K562 (cell line): Measurements from ENCODE around the gene PIK3CA. TPM values are rescaled to one million over a fixed set of nuclear protein-coding genes. Genes with fewer than 3 reads are reported as not detected.

ENCODE experiments used
- CTBP1 ChIP-seq: fragments of 450-650 bp; IDR thresholded peaks from 2 replicates; pipeline ENCODE4 v1.6.1; 2016; ENCODE audit warnings: borderline replicate concordance
- ELF2 ChIP-seq: fragments of 250-450 bp; sonication (Bioruptor Pico); IDR thresholded peaks from 2 replicates; pipeline ENCODE4 v1.5.0; 2021; ENCODE audit warnings: mild to moderate bottlenecking
- HMGN3 ChIP-seq: IDR thresholded peaks from 2 replicates; pipeline ENCODE4 v1.6.1; 2011; ENCODE audit warnings: borderline replicate concordance, low read depth, mild to moderate bottlenecking, mixed read lengths, low read length; ENCODE audit not compliant: insufficient read length; ENCODE audit errors: extremely low read depth
- HNRNPL ChIP-seq: fragments of 200-400 bp; formaldehyde crosslinking; IDR thresholded peaks from 2 replicates; pipeline ENCODE4 v1.6.1; 2017; ENCODE audit warnings: low read depth, mild to moderate bottlenecking, low read length
- MAZ ChIP-seq, 2 experiments: fragments of 450-650 bp in 1 of 2; sonication (generic) in 1 of 2; formaldehyde crosslinking; IDR thresholded peaks in 1 of 2; conservative IDR thresholded peaks in 1 of 2; 2 replicates each; pipeline versions ENCODE4 v1.4.0 to v1.5.0; 2020; ENCODE audit warnings: mild to moderate bottlenecking in 1 of 2, missing genetic modification reagents in 1 of 2
- MED1 ChIP-seq: sonication (generic); formaldehyde crosslinking; IDR thresholded peaks from 2 replicates; pipeline ENCODE4 v1.8.1; 2023; ENCODE audit warnings: missing genetic modification reagents, borderline replicate concordance
- MTA2 ChIP-seq: fragments of 450-650 bp; IDR thresholded peaks from 2 replicates; pipeline ENCODE4 v1.6.1; 2016; ENCODE audit warnings: low read depth
- NFE2L1 ChIP-seq: fragments of 450-650 bp; IDR thresholded peaks from 2 replicates; pipeline ENCODE4 v1.6.1; 2016; ENCODE audit warnings: missing genetic modification characterization, low read depth, mild to moderate bottlenecking, missing compliant biosample characterization, moderate library complexity, borderline replicate concordance
- NR1H2 ChIP-seq: sonication (generic); formaldehyde crosslinking; IDR thresholded peaks from 2 replicates; pipeline ENCODE4 v1.4.0; 2020; ENCODE audit warnings: mild to moderate bottlenecking, missing genetic modification reagents
- POLR2G ChIP-seq: fragments of 200-400 bp; formaldehyde crosslinking; IDR thresholded peaks from 2 replicates; pipeline ENCODE4 v1.6.1; 2017; ENCODE audit warnings: low read depth, mild to moderate bottlenecking, antibody characterized with exemption, low read length, moderate library complexity
- RBM14 ChIP-seq: fragments of 200-400 bp; formaldehyde crosslinking; IDR thresholded peaks from 2 replicates; pipeline ENCODE4 v1.6.1; 2018; ENCODE audit warnings: low read depth, mild to moderate bottlenecking, low read length, moderate library complexity, borderline replicate concordance; ENCODE audit not compliant: insufficient read depth
- SETDB1 ChIP-seq: IDR thresholded peaks from one replicate; pipeline ENCODE4 v1.6.1; 2012; ENCODE audit warnings: low read length, control low read depth, inconsistent platforms
- TCF3 ChIP-seq: sonication (generic); formaldehyde crosslinking; IDR thresholded peaks from 2 replicates; pipeline ENCODE4 v1.4.0; 2020; ENCODE audit warnings: mild to moderate bottlenecking, missing genetic modification reagents
- TFAM ChIP-seq: fragments of 250-450 bp; sonication (Bioruptor Pico); conservative IDR thresholded peaks from 2 replicates; pipeline ENCODE4 v1.5.0; 2021; ENCODE audit warnings: mild to moderate bottlenecking, moderate library complexity
- ZBTB7A ChIP-seq: IDR thresholded peaks from 2 replicates; pipeline ENCODE4 v1.6.1; 2011; ENCODE audit warnings: low read depth, mild to moderate bottlenecking, low read length, moderate library complexity, borderline replicate concordance; ENCODE audit not compliant: control insufficient read depth
- ZFX ChIP-seq: sonication (generic); formaldehyde crosslinking; IDR thresholded peaks from 2 replicates; pipeline ENCODE4 v1.8.0; 2022; ENCODE audit warnings: mild to moderate bottlenecking, missing genetic modification reagents, moderate library complexity
- ZNF384 ChIP-seq: IDR thresholded peaks from 2 replicates; pipeline ENCODE4 v1.6.1; 2012; ENCODE audit warnings: low read depth, low read length, improper control_type of control experiment
- polyA plus RNA-seq, 8 experiments: library from polyadenylated mRNA; depleted of rRNA in 4 of 8; stranded (reverse) in 5 of 8; unstranded in 3 of 8; fragments of >200 nt; fragmentation: Nextera tagmentation in 2 of 8; fragmentation: Illumina TruSeq in 1 of 8; extraction: Ambion mirVana in 2 of 8; extraction: Trizol in 1 of 8; gene quantifications; 2 replicates each; pipeline versions ENCODE4 v1.2.1 to v1.2.3, GENCODE V29; 2011 to 2014; ENCODE audit warnings: inconsistent platforms in 1 of 8, missing spikeins in 1 of 8
- total RNA-seq, 7 experiments: library from RNA; depleted of rRNA in 6 of 7; stranded (reverse); fragments of >200 nt in 6 of 7; fragmentation: Illumina TruSeq in 2 of 7; extraction: Trizol in 2 of 7; gene quantifications; 2 replicates each; pipeline versions ENCODE4 v1.2.1 to v1.2.3, GENCODE V29; 2011 to 2021; ENCODE audit warnings: low replicate concordance in 1 of 7
- TF ChIP-seq, protein P1 (sequence below): fragments of 450-650 bp; IDR thresholded peaks from 2 replicates; pipeline ENCODE4 v1.7.0; 2016; ENCODE audit warnings: borderline replicate concordance
- TF ChIP-seq, protein P2 (sequence below): sonication (generic); formaldehyde crosslinking; IDR thresholded peaks from 2 replicates; pipeline ENCODE4 v1.8.0; 2022; ENCODE audit warnings: mild to moderate bottlenecking, missing genetic modification reagents
- TF ChIP-seq, protein P3 (sequence below): fragments of 450-650 bp; IDR thresholded peaks from 2 replicates; pipeline ENCODE4 v1.6.1; 2017; ENCODE audit warnings: antibody characterized with exemption, mild to moderate bottlenecking

The PIK3CA gene
- total and polyA plus RNA-seq, 9 of the 15 experiments (the other 6 are each of a cell fraction or from before 2014, with no cell fraction given) = 3.8 to 19.4 (median 10.8) TPM

DNA sequence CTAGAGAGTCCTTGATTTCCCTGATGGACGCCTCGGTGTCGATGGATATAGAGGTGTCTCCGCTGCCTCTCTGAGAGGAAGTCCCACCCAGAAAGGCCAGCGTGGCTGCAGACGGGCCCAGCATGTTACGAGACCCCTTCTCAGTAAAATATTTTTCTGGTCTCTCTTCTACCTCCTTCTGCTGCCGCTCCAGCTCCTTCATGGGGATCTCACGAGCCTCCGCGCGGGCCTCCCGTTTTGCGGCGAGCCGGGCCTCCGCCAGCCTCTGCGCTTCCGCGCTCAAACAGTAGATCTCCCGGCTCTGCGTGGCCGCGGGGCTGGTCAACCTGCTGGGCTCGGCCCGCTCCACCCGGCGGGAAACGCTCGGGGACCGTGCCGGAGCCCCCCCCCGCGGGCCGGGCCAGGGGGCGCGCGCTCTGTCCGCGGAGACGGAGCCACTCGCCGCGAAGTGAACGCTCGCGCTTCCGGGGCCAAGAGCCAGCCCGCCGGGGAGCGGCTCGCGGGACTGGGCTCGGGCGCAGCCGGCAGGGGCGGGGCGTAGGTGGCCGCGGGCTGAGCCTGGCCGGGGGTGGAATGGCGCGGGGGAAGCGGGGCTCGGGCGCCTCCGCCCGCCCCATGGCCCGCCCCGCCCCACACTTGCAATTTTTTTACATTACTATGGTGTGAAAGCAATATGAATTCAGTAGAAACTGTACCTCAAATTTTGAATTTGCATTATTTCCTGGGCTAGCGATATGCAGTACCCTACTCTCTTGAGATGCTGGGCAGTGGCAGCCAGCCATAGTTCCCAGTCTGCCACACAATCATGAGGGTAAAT, 113.0 kb downstream of the PIK3CA start (continued):
- TF ChIP-seq, protein P1, sequence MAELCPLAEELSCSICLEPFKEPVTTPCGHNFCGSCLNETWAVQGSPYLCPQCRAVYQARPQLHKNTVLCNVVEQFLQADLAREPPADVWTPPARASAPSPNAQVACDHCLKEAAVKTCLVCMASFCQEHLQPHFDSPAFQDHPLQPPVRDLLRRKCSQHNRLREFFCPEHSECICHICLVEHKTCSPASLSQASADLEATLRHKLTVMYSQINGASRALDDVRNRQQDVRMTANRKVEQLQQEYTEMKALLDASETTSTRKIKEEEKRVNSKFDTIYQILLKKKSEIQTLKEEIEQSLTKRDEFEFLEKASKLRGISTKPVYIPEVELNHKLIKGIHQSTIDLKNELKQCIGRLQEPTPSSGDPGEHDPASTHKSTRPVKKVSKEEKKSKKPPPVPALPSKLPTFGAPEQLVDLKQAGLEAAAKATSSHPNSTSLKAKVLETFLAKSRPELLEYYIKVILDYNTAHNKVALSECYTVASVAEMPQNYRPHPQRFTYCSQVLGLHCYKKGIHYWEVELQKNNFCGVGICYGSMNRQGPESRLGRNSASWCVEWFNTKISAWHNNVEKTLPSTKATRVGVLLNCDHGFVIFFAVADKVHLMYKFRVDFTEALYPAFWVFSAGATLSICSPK = no peak
- TF ChIP-seq ZNF384 (peak; percentile 62; the same call in 1 of the 2 replicates), NR1H2 (CRISPR knock-in tag) (0 out of 2 replicates have a peak, but pooled peaks have one; percentile 67), MED1 (CRISPR knock-in tag) (no peak), ELF2 (CRISPR knock-in tag) (0 out of 2 replicates have a peak, but pooled peaks have one; percentile 39), MAZ (CRISPR knock-in tag; conservative IDR thresholded peaks at IDR 0.05 in 1 of 2, IDR thresholded peaks at IDR 0.05 in 1 of 2) (peak; percentile 63 to 93; a peak in 3 of 4 replicates), SETDB1 (no peak), ZBTB7A (peak; percentile 69; the same call in 1 of the 2 replicates), HNRNPL (peak; percentile 45; the same call in 1 of the 2 replicates), RBM14 (no peak), MTA2 (no peak), CTBP1 (peak; percentile 53; the same call in 1 of the 2 replicates), HMGN3 (peak; percentile 60), NFE2L1 (no peak), POLR2G (peak; percentile 97), TFAM (CRISPR knock-in tag) (no peak), ZFX (CRISPR knock-in tag) (peak; percentile 91), TCF3 (CRISPR knock-in tag) (0 out of 2 replicates have a peak, but pooled peaks have one; percentile 30)
- TF ChIP-seq, protein P2, sequence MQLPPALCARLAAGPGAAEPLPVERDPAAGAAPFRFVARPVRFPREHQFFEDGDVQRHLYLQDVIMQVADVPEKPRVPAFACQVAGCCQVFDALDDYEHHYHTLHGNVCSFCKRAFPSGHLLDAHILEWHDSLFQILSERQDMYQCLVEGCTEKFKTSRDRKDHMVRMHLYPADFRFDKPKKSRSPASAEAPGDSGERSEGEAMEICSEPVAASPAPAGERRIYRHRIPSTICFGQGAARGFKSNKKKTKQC (CRISPR knock-in tag) = peak; percentile 71; the same call in 1 of the 2 replicates
- TF ChIP-seq, protein P3, sequence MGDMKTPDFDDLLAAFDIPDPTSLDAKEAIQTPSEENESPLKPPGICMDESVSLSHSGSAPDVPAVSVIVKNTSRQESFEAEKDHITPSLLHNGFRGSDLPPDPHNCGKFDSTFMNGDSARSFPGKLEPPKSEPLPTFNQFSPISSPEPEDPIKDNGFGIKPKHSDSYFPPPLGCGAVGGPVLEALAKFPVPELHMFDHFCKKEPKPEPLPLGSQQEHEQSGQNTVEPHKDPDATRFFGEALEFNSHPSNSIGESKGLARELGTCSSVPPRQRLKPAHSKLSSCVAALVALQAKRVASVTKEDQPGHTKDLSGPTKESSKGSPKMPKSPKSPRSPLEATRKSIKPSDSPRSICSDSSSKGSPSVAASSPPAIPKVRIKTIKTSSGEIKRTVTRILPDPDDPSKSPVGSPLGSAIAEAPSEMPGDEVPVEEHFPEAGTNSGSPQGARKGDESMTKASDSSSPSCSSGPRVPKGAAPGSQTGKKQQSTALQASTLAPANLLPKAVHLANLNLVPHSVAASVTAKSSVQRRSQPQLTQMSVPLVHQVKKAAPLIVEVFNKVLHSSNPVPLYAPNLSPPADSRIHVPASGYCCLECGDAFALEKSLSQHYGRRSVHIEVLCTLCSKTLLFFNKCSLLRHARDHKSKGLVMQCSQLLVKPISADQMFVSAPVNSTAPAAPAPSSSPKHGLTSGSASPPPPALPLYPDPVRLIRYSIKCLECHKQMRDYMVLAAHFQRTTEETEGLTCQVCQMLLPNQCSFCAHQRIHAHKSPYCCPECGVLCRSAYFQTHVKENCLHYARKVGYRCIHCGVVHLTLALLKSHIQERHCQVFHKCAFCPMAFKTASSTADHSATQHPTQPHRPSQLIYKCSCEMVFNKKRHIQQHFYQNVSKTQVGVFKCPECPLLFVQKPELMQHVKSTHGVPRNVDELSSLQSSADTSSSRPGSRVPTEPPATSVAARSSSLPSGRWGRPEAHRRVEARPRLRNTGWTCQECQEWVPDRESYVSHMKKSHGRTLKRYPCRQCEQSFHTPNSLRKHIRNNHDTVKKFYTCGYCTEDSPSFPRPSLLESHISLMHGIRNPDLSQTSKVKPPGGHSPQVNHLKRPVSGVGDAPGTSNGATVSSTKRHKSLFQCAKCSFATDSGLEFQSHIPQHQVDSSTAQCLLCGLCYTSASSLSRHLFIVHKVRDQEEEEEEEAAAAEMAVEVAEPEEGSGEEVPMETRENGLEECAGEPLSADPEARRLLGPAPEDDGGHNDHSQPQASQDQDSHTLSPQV = peak; percentile 89
